Esophagus squamous epithelium (tissue), 4 donors: Measurements from ENCODE around the gene FOXP1.

Experiments
- CTCF ChIP-seq, 6 experiments: fragments of 450-650 bp in 4 of 6; fragments of 200-600 bp in 2 of 6; sonication (generic) in 2 of 6; IDR thresholded peaks; one replicate each; pipeline ENCODE4 v1.5.1; 2016 to 2019; ENCODE audit warnings: antibody characterized with exemption in 6 of 6, mild to moderate bottlenecking in 4 of 6, moderate library complexity in 4 of 6
- POLR2A ChIP-seq, 4 donors: fragments of 450-650 bp; IDR thresholded peaks; one replicate each; pipeline ENCODE4 v1.6.1; 2017; ENCODE audit warnings: antibody characterized with exemption in 4 of 4, mild to moderate bottlenecking in 4 of 4, moderate library complexity in 3 of 4

- TF ChIP-seq CTCF (IDR thresholded peaks at IDR 0.05) (no peak), POLR2A (IDR thresholded peaks at IDR 0.05) (no peak)
Measured at GRCh38 chr3:70982284-70982683, 601.2 kb downstream of the FOXP1 start.
